Tongue (tissue), 2 donors: ENCODE data around the gene PTPN7. TPM values are rescaled to one million over a fixed set of nuclear protein-coding genes. Genes with fewer than 3 reads are reported as not detected.
"Not testable (repeated sequence)": the region's sequence is repeated elsewhere in the genome, so short reads cannot be mapped to it uniquely, and the experiment has no call there.

ENCODE experiments used
- DNase-seq: peaks from one replicate; pipeline ENCODE4 v3.0.0-alpha.2; 2015
- total RNA-seq: library from RNA; depleted of rRNA; stranded (reverse); fragments of >200 nt; gene quantifications from one replicate; pipeline ENCODE4 v1.2.3, GENCODE V29; 2014

The PTPN7 gene
- total RNA-seq, 1 donor from 2014 or later = 1.5 TPM

- not testable (repeated sequence) for DNase-seq
Observed at GRCh38 chr1:202167054-202167453, 6.7 kb upstream of the PTPN7 start.

GRCh38 chr1:202165942-202166843, 5.8 kb upstream of the PTPN7 start:
- DNase-seq = no peak

GRCh38 chr1:202165267-202165941, 5.0 kb upstream of the PTPN7 start:
- DNase-seq = peak; percentile 87

GRCh38 chr1:202164271-202165037, 4.1 kb upstream of the PTPN7 start:
- no peak for DNase-seq

GRCh38 chr1:202163281-202164270, 3.2 kb upstream of the PTPN7 start:
- DNase-seq = no peak

GRCh38 chr1:202162418-202163280, 2.2 kb upstream of the PTPN7 start:
- DNase-seq = no peak

- DNase-seq = no peak
Observed at GRCh38 chr1:202162047-202162417, 1.6 kb upstream of the PTPN7 start.

GRCh38 chr1:202161151-202162046, 997 bp upstream of the PTPN7 start:
- no peak for DNase-seq

- no peak for DNase-seq
Observed at GRCh38 chr1:202159534-202160371, 649 bp downstream of the PTPN7 start.

GRCh38 chr1:202158810-202159533, 1.4 kb downstream of the PTPN7 start:
- no peak for DNase-seq

GRCh38 chr1:202157945-202158344, 2.5 kb downstream of the PTPN7 start:
- no peak for DNase-seq

GRCh38 chr1:202156590-202156989, 3.8 kb downstream of the PTPN7 start:
- no peak for DNase-seq

GRCh38 chr1:202155478-202156021, 4.9 kb downstream of the PTPN7 start:
- DNase-seq = peak; percentile 39

GRCh38 chr1:202154766-202155477, 5.5 kb downstream of the PTPN7 start:
- peak; percentile 77 for DNase-seq

GRCh38 chr1:202154148-202154765, 6.1 kb downstream of the PTPN7 start:
- DNase-seq = no peak

- no peak for DNase-seq
Observed at GRCh38 chr1:202153284-202153683, 7.1 kb downstream of the PTPN7 start.
